Measurements from ENCODE around the gene GLI3. TPM values are rescaled to one million over a fixed set of nuclear protein-coding genes. Genes with fewer than 3 reads are reported as not detected.

The GLI3 gene
- total RNA-seq, 1 donor from 2014 or later = 32.0 TPM

DNA sequence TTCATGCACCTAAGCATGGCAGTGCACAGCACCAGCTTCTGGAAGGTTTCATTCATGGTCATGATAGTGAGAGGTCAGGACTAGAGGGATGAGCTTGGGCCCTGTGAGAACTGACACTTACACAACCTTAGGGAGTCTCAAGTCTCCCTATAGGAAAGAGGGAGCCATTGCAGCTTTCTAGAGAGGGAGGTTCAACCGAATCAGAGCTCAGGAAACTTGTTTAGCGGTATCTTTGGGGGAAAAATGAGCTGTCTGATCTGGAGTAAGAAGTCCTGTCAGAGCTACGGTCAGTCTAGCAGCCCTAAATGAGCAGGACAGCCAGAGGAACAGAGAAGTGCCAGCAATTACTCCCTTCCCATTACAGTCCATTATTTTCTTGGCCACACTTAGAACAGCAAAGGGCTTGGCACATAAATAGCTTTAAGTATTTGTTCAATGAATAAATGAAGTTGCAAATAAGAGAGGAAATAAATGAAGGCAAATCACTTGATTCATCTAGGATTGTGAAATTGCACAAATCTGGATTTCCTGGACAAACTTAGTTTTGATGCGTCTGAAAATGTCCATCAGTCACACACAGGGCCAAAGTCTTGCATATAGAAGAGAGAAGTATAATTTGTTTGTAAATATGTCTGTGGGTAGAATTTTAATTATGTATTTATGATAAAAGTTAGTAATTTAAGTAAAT lies 262.0 kb downstream of the GLI3 start:
- Histone ChIP-seq H3K36me3 (peaks cover 9% of the 10 kb centered on the region), H3K9me3 (ENCODE audit: low read depth) (no peaks in the 10 kb centered on the region), H4K20me1 (ENCODE audit: low read depth) (peaks cover 20% of the 10 kb centered on the region), H3F3A (ENCODE audit: low read depth) (peaks cover 28% of the 10 kb centered on the region), H3K4me2 (no peak overlapping the region), H3K27me3 (no peaks in the 10 kb centered on the region), H3K9ac (no peak overlapping the region), H3K27ac (no peak overlapping the region), H2AFZ (replicated peaks) (no peak overlapping the region), H3K4me1 (peaks cover 21% of the 10 kb centered on the region), H3K79me2 (ENCODE audit: low read depth) (peaks cover 5% of the 10 kb centered on the region), H3K4me3 (no peak overlapping the region)
- peaks cover 58% of the 10 kb centered on the region for H3K36me3 Mint-ChIP-seq
- H3K4me3 Mint-ChIP-seq = no peak overlapping the region
- no peaks in the 10 kb centered on the region for H3K9me3 Mint-ChIP-seq
- TF ChIP-seq EZH2 (IDR thresholded peaks at IDR 0.05) = no peak
- H3K4me1 Mint-ChIP-seq = peaks cover 28% of the 10 kb centered on the region
- H3K27me3 Mint-ChIP-seq (ENCODE audit: insufficient read depth, low read depth) = no peaks in the 10 kb centered on the region
- no peak for DNase-seq (ENCODE audit: low spot score)
- H3K27ac Mint-ChIP-seq = no peak overlapping the region

GRCh38 chr7:41973202-41973730 lies 263.7 kb downstream of the GLI3 start:
- Histone ChIP-seq H3K36me3 (peaks cover 15% of the 10 kb centered on the region), H3K4me3 (no peak overlapping the region), H3K27me3 (no peaks in the 10 kb centered on the region), H3K27ac (no peak overlapping the region), H4K20me1 (ENCODE audit: low read depth) (peaks cover 24% of the 10 kb centered on the region), H3K4me1 (peaks cover 31% of the 10 kb centered on the region), H2AFZ (replicated peaks) (no peak overlapping the region), H3K4me2 (no peak overlapping the region), H3K9ac (no peak overlapping the region), H3K79me2 (ENCODE audit: low read depth) (peaks cover under 1% of the 10 kb centered on the region), H3F3A (ENCODE audit: low read depth) (peaks cover 35% of the 10 kb centered on the region), H3K9me3 (ENCODE audit: low read depth) (no peaks in the 10 kb centered on the region)
- Mint-ChIP-seq H3K4me1 (peaks cover 13% of the 10 kb centered on the region), H3K27ac (no peak overlapping the region), H3K27me3 (ENCODE audit: insufficient read depth, low read depth) (no peaks in the 10 kb centered on the region), H3K4me3 (no peak overlapping the region), H3K9me3 (no peaks in the 10 kb centered on the region), H3K36me3 (peaks cover 65% of the 10 kb centered on the region)
- TF ChIP-seq CTCF (IDR thresholded peaks at IDR 0.05) (no peak), EZH2phosphoT487 (IDR thresholded peaks at IDR 0.05) (no peak), EZH2 (IDR thresholded peaks at IDR 0.05) (no peak)
- no peak for DNase-seq (ENCODE audit: low spot score)

DNA sequence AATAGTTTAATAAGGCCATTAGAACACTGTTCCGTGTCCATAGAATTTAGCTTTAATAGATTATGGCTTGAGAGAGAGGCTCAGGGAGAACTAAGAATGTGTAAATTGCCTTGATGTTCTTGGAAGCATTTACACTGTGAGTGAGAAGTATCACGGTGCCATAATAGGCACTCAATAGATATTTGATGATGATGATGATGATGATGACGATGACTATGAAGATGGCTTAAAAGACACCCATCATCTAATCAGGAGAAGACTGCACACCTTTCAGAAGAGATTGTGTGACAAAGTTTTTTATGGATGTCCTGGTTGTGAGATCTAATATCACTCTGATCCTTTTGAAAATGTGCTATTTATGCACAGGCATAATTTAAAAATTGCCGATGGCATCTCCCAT lies 264.2 kb downstream of the GLI3 start:
- no peak overlapping the region for H3K27ac Mint-ChIP-seq
- Histone ChIP-seq H3K9me3 (ENCODE audit: low read depth) (no peaks in the 10 kb centered on the region), H3K4me2 (no peak overlapping the region), H3F3A (ENCODE audit: low read depth) (peaks cover 30% of the 10 kb centered on the region), H3K27me3 (no peaks in the 10 kb centered on the region), H3K79me2 (ENCODE audit: low read depth) (peaks cover 5% of the 10 kb centered on the region), H4K20me1 (ENCODE audit: low read depth) (peaks cover 25% of the 10 kb centered on the region), H3K4me1 (peaks cover 27% of the 10 kb centered on the region), H3K36me3 (peaks cover 15% of the 10 kb centered on the region), H3K9ac (no peak overlapping the region), H2AFZ (replicated peaks) (no peak overlapping the region), H3K4me3 (no peak overlapping the region), H3K27ac (no peak overlapping the region)
- peaks cover 8% of the 10 kb centered on the region for H3K4me1 Mint-ChIP-seq
- H3K9me3 Mint-ChIP-seq = no peaks in the 10 kb centered on the region
- H3K4me3 Mint-ChIP-seq = no peak overlapping the region
- H3K27me3 Mint-ChIP-seq (ENCODE audit: insufficient read depth, low read depth) = peaks cover 2% of the 10 kb centered on the region
- H3K36me3 Mint-ChIP-seq = peaks cover 68% of the 10 kb centered on the region
- DNase-seq (ENCODE audit: low spot score) = no peak
- TF ChIP-seq CTCF (IDR thresholded peaks at IDR 0.05) (no peak), EZH2 (IDR thresholded peaks at IDR 0.05) (no peak), EZH2phosphoT487 (IDR thresholded peaks at IDR 0.05) (no peak)

DNA sequence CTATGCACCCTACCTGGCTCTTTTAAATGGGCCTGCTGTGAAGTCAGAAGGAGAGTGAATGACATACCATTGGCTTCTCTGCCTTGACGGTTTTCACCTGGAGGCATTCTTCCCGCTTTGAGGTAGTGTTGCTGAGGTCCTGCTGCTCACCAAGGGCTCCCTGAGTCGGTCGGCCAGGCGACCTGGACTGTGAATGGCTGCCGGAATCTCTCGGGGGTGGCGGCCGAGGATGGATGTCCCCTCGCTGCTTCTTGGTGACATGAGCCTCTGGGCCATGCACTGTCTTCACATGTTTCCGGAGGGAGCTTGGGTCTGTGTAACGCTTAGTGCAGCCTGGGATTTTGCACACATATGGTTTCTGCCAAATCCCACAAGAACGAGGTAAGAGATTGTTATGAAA lies 264.7 kb downstream of the GLI3 start:
- no peaks in the 10 kb centered on the region for H3K9me3 ChIP-seq (ENCODE audit: low read depth)
- peaks cover 20% of the 10 kb centered on the region for H4K20me1 ChIP-seq (ENCODE audit: low read depth)
- Mint-ChIP-seq H3K4me3 (no peak overlapping the region), H3K36me3 (peaks cover 73% of the 10 kb centered on the region), H3K27me3 (ENCODE audit: insufficient read depth, low read depth) (peaks cover 4% of the 10 kb centered on the region), H3K9me3 (no peaks in the 10 kb centered on the region), H3K4me1 (peaks cover 3% of the 10 kb centered on the region), H3K27ac (no peak overlapping the region)
- no peak overlapping the region for H3K27ac ChIP-seq
- no peaks in the 10 kb centered on the region for H3K27me3 ChIP-seq
- DNase-seq (ENCODE audit: low spot score) = no peak
- peaks cover 17% of the 10 kb centered on the region for H3K36me3 ChIP-seq
- H3K4me3 ChIP-seq = no peak overlapping the region
- H3K9ac ChIP-seq = no peak overlapping the region
- peaks cover 5% of the 10 kb centered on the region for H3K79me2 ChIP-seq (ENCODE audit: low read depth)
- H3K4me2 ChIP-seq = no peak overlapping the region
- TF ChIP-seq EZH2 (IDR thresholded peaks at IDR 0.05) = no peak
- no peak for TF ChIP-seq CTCF (IDR thresholded peaks at IDR 0.05)
- no peak for TF ChIP-seq EZH2phosphoT487 (IDR thresholded peaks at IDR 0.05)
- H3K4me1 ChIP-seq = peaks cover 21% of the 10 kb centered on the region
- H3F3A ChIP-seq (ENCODE audit: low read depth) = peaks cover 25% of the 10 kb centered on the region
- H2AFZ ChIP-seq (replicated peaks) = no peak overlapping the region

Data from neural progenitor cell (in vitro differentiated cells).